ENCODE measurements around the gene SLC37A1.

GRCh38 chr21:42568866-42569731 lies 55.4 kb downstream of the SLC37A1 start:
- TF ChIP-seq CTCF (IDR thresholded peaks at IDR 0.05 in 2 of 3, conservative IDR thresholded peaks at IDR 0.05 in 1 of 3; ENCODE audit: borderline replicate concordance in 1 of 3, insufficient read depth in 1 of 3, low read depth in 2 of 3, low read length in 2 of 3) = no peak
- no peak for TF ChIP-seq POLR2A (IDR thresholded peaks at IDR 0.05; ENCODE audit: borderline replicate concordance, extremely low read depth, insufficient read depth, insufficient read length)
- TF ChIP-seq SIN3A (IDR thresholded peaks at IDR 0.05; ENCODE audit: low read depth) = no peak
- TF ChIP-seq EZH2 (IDR thresholded peaks at IDR 0.05) = no peak
- TF ChIP-seq YY1 (IDR thresholded peaks at IDR 0.05; ENCODE audit: extremely low read depth, insufficient replicate concordance, low read depth, low read length) = no peak

All from HCT116 (cell line).